H9 (cell line): Measurements from ENCODE around the gene BOD1L1. TPM values are rescaled to one million over a fixed set of nuclear protein-coding genes. Genes with fewer than 3 reads are reported as not detected.

Source experiments
- DNase-seq: peaks from one replicate; pipeline ENCODE4 v3.0.0-alpha.2; 2017
- H2AFZ ChIP-seq: one replicate; pipeline ENCODE4 v1.6.1; 2013; ENCODE audit warnings: mild to moderate bottlenecking, low read length, control low read depth, moderate library complexity
- H2AK5ac ChIP-seq: 2 replicates; pipeline ENCODE4 v1.6.1; 2013; ENCODE audit warnings: low read length, control low read depth, mixed read lengths; ENCODE audit not compliant: insufficient read length
- H2BK120ac ChIP-seq: one replicate; pipeline ENCODE4 v1.6.1; 2013; ENCODE audit warnings: low read depth, mild to moderate bottlenecking, low read length, control low read depth, inconsistent platforms; ENCODE audit not compliant: poor library complexity, severe bottlenecking
- H2BK12ac ChIP-seq: 2 replicates; pipeline ENCODE4 v1.6.1; 2013; ENCODE audit warnings: low read length, control low read depth, mixed read lengths, low read depth; ENCODE audit not compliant: insufficient read length
- H2BK15ac ChIP-seq: 2 replicates; pipeline ENCODE4 v1.6.1; 2013; ENCODE audit warnings: low read depth, low read length, control low read depth
- H2BK20ac ChIP-seq: one replicate; pipeline ENCODE4 v1.6.1; 2013; ENCODE audit warnings: low read depth, mild to moderate bottlenecking, low read length, control low read depth, inconsistent platforms; ENCODE audit not compliant: poor library complexity, severe bottlenecking
- H2BK5ac ChIP-seq: 2 replicates; pipeline ENCODE4 v1.6.1; 2013; ENCODE audit warnings: low read length, control low read depth, mixed read lengths; ENCODE audit not compliant: insufficient read length
- H3K14ac ChIP-seq: 2 replicates; pipeline ENCODE4 v1.6.1; 2013; ENCODE audit warnings: low read length, control low read depth; ENCODE audit not compliant: insufficient read depth
- H3K18ac ChIP-seq: 2 replicates; pipeline ENCODE4 v1.6.1; 2013; ENCODE audit warnings: low read depth, mild to moderate bottlenecking, mixed read lengths, low read length, control low read depth; ENCODE audit not compliant: insufficient read length
- H3K23ac ChIP-seq: 2 replicates; pipeline ENCODE4 v1.6.1; 2013; ENCODE audit warnings: low read length, control low read depth, mixed read lengths, low read depth; ENCODE audit not compliant: insufficient read length
- H3K23me2 ChIP-seq: 2 replicates; pipeline ENCODE4 v1.6.1; 2013; ENCODE audit warnings: low read depth, mild to moderate bottlenecking, mixed read lengths, low read length, control low read depth; ENCODE audit not compliant: insufficient read length, poor library complexity, severe bottlenecking
- H3K27ac ChIP-seq: 2 replicates; pipeline ENCODE4 v1.5.1; 2013; ENCODE audit warnings: low read length, control low read depth, mixed read lengths, low read depth; ENCODE audit not compliant: insufficient read length
- H3K27me3 ChIP-seq: 2 replicates; pipeline ENCODE4 v1.6.1; 2013; ENCODE audit warnings: low read length, control low read depth, inconsistent platforms; ENCODE audit not compliant: insufficient read depth
- H3K4ac ChIP-seq: 2 replicates; pipeline ENCODE4 v1.6.1; 2013; ENCODE audit warnings: low read depth, mild to moderate bottlenecking, control low read depth, inconsistent platforms, low read length, moderate library complexity
- H3K4me1 ChIP-seq: 2 replicates; pipeline ENCODE4 v1.6.1; 2013; ENCODE audit warnings: low read length, control low read depth, inconsistent platforms; ENCODE audit not compliant: insufficient read depth
- H3K4me2 ChIP-seq: 2 replicates; pipeline ENCODE4 v1.6.1; 2013; ENCODE audit warnings: low read length, control low read depth, mixed read lengths; ENCODE audit not compliant: insufficient read length, insufficient read depth
- H3K56ac ChIP-seq: 2 replicates; pipeline ENCODE4 v1.6.1; 2013; ENCODE audit warnings: low read depth, mild to moderate bottlenecking, mixed read lengths, low read length, control low read depth; ENCODE audit not compliant: insufficient read length
- H3K79me1 ChIP-seq: 2 replicates; pipeline ENCODE4 v1.6.1; 2013; ENCODE audit warnings: low read depth, mild to moderate bottlenecking, moderate library complexity, low read length, control low read depth, inconsistent platforms; ENCODE audit not compliant: insufficient read depth, poor library complexity, severe bottlenecking
- H3K79me2 ChIP-seq: 2 replicates; pipeline ENCODE4 v1.6.1; 2013; ENCODE audit warnings: low read length, control low read depth, inconsistent platforms; ENCODE audit not compliant: insufficient read depth
- H3K9ac ChIP-seq: 2 replicates; pipeline ENCODE4 v1.6.1; 2013; ENCODE audit warnings: low read length, control low read depth, mixed read lengths; ENCODE audit not compliant: insufficient read length; ENCODE audit errors: extremely low read depth
- H3K9me3 ChIP-seq: one replicate; pipeline ENCODE4 v1.6.1; 2013; ENCODE audit warnings: low read depth, low read length, inconsistent platforms; ENCODE audit not compliant: control insufficient read depth
- H3T11ph ChIP-seq: one replicate; pipeline ENCODE4 v1.6.1; 2013; ENCODE audit warnings: mild to moderate bottlenecking, low read length, control low read depth, inconsistent platforms
- H4K20me1 ChIP-seq: one replicate; pipeline ENCODE4 v1.6.1; 2013; ENCODE audit not compliant: control insufficient read depth, insufficient read length, insufficient read depth
- H4K5ac ChIP-seq: 2 replicates; pipeline ENCODE4 v1.6.1; 2013; ENCODE audit warnings: low read depth, mild to moderate bottlenecking, mixed read lengths, low read length, control low read depth; ENCODE audit not compliant: insufficient read length
- H4K8ac ChIP-seq: replicated peaks from 2 replicates; pipeline ENCODE4 v1.6.1; 2013; ENCODE audit warnings: low read length, control low read depth, mixed read lengths, low read depth; ENCODE audit not compliant: insufficient read length
- H4K91ac ChIP-seq: 2 replicates; pipeline ENCODE4 v1.6.1; 2013; ENCODE audit warnings: low read depth, mild to moderate bottlenecking, moderate library complexity, mixed read lengths, low read length, control low read depth; ENCODE audit not compliant: insufficient read length
- H3K27ac Mint-ChIP-seq, 3 experiments: 2 replicates in 2 of 3; 3 replicates in 1 of 3; pipeline ENCODE4 v1.8.0; 2020 to 2021; ENCODE audit warnings: mixed read lengths in 3 of 3, mild to moderate bottlenecking in 1 of 3, moderate library complexity in 1 of 3
- H3K27me3 Mint-ChIP-seq: 2 replicates; pipeline ENCODE4 v1.8.0; 2021; ENCODE audit warnings: low read depth, mild to moderate bottlenecking, moderate library complexity, mixed read lengths
- H3K36me3 Mint-ChIP-seq, 3 experiments: 2 replicates in 2 of 3; 3 replicates in 1 of 3; pipeline ENCODE4 v1.8.0; 2020 to 2021; ENCODE audit warnings: low read depth in 3 of 3, mixed read lengths in 3 of 3; ENCODE audit not compliant: insufficient read depth in 1 of 3
- H3K4me1 Mint-ChIP-seq, 2 experiments: 2 replicates each; pipeline ENCODE4 v1.8.0; 2020; ENCODE audit warnings: mixed read lengths in 2 of 2
- H3K4me3 Mint-ChIP-seq, 2 experiments: 2 replicates in 1 of 2; 3 replicates in 1 of 2; pipeline ENCODE4 v1.8.0; 2020 to 2021; ENCODE audit warnings: mild to moderate bottlenecking in 2 of 2, mixed read lengths in 2 of 2, moderate library complexity in 1 of 2
- H3K9me3 Mint-ChIP-seq, 2 experiments: 2 replicates in 1 of 2; 3 replicates in 1 of 2; pipeline ENCODE4 v1.8.0; 2020; ENCODE audit warnings: mild to moderate bottlenecking in 2 of 2, mixed read lengths in 2 of 2, moderate library complexity in 1 of 2
- total RNA-seq: library from RNA; stranded (reverse); gene quantifications from 2 replicates; pipeline ENCODE4 v1.2.1, GENCODE V29; 2021
- TF ChIP-seq, protein P1 (sequence below): fragments of 200-600 bp; sonication (generic); conservative IDR thresholded peaks from 3 replicates; pipeline ENCODE4 v1.8.0; 2021; ENCODE audit warnings: antibody characterized with exemption, mild to moderate bottlenecking

BOD1L1 gene
- total RNA-seq, 1 experiment from 2014 or later = 37.8 TPM

- H2BK12ac ChIP-seq = no peak overlapping the region
- no peak overlapping the region for H2BK15ac ChIP-seq
- H2BK120ac ChIP-seq = no peak overlapping the region
- no peak overlapping the region for H3K27ac ChIP-seq
- no peaks in the 10 kb centered on the region for H3K9me3 ChIP-seq
- Mint-ChIP-seq H3K9me3 (no peaks in the 10 kb centered on the region), H3K4me3 (no peak overlapping the region), H3K27me3 (no peaks in the 10 kb centered on the region), H3K4me1 (no peaks in the 10 kb centered on the region), H3K36me3 (peaks cover 0 to 77% (median 50%) of the 10 kb centered on the region in 3 experiments; a peak in 6 of 7 replicates), H3K27ac (no peak overlapping the region)
- H2BK5ac ChIP-seq = no peak overlapping the region
- H4K91ac ChIP-seq = no peak overlapping the region
- no peaks in the 10 kb centered on the region for H3K4me1 ChIP-seq
- no peak overlapping the region for H3K9ac ChIP-seq
- no peak overlapping the region for H3K14ac ChIP-seq
- no peaks in the 10 kb centered on the region for H3K79me2 ChIP-seq
- H3K23me2 ChIP-seq = no peaks in the 10 kb centered on the region
- no peak overlapping the region for H2BK20ac ChIP-seq
- no peak for DNase-seq
- H3K4me2 ChIP-seq = no peak overlapping the region
- no peaks in the 10 kb centered on the region for H4K20me1 ChIP-seq
- TF ChIP-seq, protein P1, sequence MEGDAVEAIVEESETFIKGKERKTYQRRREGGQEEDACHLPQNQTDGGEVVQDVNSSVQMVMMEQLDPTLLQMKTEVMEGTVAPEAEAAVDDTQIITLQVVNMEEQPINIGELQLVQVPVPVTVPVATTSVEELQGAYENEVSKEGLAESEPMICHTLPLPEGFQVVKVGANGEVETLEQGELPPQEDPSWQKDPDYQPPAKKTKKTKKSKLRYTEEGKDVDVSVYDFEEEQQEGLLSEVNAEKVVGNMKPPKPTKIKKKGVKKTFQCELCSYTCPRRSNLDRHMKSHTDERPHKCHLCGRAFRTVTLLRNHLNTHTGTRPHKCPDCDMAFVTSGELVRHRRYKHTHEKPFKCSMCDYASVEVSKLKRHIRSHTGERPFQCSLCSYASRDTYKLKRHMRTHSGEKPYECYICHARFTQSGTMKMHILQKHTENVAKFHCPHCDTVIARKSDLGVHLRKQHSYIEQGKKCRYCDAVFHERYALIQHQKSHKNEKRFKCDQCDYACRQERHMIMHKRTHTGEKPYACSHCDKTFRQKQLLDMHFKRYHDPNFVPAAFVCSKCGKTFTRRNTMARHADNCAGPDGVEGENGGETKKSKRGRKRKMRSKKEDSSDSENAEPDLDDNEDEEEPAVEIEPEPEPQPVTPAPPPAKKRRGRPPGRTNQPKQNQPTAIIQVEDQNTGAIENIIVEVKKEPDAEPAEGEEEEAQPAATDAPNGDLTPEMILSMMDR = no peak
- H3K18ac ChIP-seq = no peak overlapping the region
- H3K79me1 ChIP-seq = no peaks in the 10 kb centered on the region
- no peak overlapping the region for H4K8ac ChIP-seq
- H3K27me3 ChIP-seq = no peaks in the 10 kb centered on the region
- H2AK5ac ChIP-seq = no peak overlapping the region
- H3K4ac ChIP-seq = no peak overlapping the region
- no peak overlapping the region for H3T11ph ChIP-seq
- no peak overlapping the region for H4K5ac ChIP-seq
- no peak overlapping the region for H2AFZ ChIP-seq
- H3K23ac ChIP-seq = no peak overlapping the region
- H3K56ac ChIP-seq = no peak overlapping the region
Observed at GRCh38 chr4:13597141-13597540, 30.4 kb downstream of the BOD1L1 start.
